NCI-H524 treated with DMSO at 0.1 percent for 48 hours (cell line): Measurements from ENCODE around the gene CDC42EP2.

ENCODE experiments used
- DNase-seq: peaks from one replicate; lab custom pipeline; 2025; lab: John Stamatoyannopoulos, UW

Gene CDC42EP2

GRCh38 chr11:65298131-65298535 is 16.5 kb upstream of the CDC42EP2 start:
- DNase-seq, result no peak

DNA sequence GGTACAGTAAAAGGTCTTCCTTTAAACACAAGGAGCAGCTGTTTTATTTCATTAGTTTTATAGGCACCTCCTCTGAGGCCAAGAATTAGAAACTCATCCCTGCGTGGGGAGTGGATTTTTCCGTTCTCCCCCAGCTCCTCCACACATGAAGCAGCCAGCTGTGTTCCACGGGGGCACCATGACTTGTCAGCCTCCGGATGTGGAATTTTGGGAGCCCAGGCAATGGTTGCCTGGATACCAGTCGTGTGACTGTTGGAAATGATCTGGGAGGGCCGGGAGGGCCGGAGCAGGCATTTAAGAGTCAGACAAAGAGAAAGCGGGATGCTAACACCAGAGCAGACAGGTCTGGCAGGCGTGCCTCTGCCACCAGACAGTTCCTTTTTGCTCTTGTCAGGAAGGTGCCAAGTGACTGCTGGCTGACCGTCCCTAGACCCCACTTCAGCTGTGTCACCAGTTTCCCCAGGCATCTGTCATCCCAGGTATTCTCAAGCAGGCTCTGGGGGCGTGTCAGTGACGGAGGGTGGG is 15.9 kb upstream of the CDC42EP2 start:
- DNase-seq, result no peak

GRCh38 chr11:65300621-65301275 is 13.9 kb upstream of the CDC42EP2 start:
- no peak for DNase-seq

DNA sequence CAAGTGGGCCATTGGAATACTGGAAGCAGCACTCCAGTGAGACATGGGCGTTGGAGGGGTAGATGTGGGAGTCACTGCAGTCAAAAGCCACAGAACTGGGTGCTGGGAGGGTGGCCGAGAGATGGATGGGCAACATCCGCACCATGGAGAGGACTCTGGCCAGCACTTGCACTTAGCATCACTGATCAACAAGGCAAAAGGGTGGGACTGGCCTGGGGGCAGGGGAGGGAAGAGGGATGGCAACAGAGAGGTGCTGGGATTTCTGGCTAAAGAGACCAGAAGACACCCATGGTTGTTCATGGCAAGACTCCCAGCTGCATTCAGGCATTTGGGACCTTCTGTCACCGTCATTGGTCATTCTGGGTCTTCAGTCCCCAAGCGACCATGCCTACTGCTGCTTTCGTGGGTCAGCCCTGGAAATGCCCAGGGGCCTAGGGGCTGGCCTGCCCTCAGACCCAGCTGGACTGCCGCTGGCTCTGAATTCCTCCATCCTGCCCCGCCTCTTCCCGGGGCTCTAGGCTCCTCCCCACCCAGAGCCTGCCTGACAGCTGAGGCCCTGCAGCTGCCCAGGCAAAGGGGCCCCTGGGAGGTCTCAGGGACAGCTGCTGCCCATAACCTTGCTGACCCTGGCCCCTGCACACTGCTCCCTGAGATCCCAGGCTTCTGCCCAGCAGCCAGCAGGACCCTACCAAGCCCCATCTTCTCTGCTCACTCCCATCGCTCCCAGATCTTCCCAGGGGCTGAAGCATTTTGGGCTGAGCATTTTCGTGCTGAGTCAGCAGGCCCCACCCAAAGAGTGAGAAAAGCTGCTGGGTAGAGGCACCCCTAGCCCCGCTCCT is 13.0 kb upstream of the CDC42EP2 start:
- DNase-seq, result no peak

GRCh38 chr11:65303555-65303954 is 11.1 kb upstream of the CDC42EP2 start:
- DNase-seq, result no peak

DNA sequence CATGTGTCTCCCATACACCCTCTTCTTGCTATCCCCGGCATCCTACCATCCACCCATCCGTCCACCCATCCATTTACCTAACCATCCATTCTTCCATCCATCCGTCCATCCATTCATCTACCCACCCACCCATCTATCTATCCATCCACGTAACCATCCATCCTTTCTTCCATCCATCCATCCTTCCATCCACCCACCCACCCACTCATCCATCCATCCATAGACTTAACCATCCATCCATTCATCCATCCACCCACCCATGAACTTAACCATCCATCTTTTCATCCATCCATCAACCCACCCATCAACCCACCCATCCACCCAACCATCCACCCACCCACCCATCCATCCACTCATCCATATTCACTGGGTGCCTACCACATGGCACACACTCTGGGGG is 10.6 kb upstream of the CDC42EP2 start:
- no peak for DNase-seq

DNA sequence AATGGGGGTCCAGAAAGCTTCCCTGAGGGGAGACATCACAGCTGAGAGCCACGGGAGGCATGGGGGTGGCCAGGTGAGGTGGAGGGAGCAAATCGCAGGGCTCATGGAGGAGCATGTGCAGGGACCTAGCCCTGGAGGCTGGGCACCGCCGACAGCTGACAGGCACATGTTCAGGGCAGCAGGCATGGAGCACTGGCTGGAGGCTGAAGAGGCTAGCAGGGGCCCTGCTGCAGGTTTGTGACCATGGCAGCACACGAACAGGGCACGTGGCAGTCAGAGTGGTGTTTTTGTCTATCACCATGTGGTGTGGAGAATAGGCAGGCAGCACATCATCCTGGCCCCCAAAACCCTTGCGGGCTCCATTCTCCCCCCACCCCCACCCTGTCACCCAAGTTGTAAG is 10.1 kb upstream of the CDC42EP2 start:
- no peak for DNase-seq

DNA sequence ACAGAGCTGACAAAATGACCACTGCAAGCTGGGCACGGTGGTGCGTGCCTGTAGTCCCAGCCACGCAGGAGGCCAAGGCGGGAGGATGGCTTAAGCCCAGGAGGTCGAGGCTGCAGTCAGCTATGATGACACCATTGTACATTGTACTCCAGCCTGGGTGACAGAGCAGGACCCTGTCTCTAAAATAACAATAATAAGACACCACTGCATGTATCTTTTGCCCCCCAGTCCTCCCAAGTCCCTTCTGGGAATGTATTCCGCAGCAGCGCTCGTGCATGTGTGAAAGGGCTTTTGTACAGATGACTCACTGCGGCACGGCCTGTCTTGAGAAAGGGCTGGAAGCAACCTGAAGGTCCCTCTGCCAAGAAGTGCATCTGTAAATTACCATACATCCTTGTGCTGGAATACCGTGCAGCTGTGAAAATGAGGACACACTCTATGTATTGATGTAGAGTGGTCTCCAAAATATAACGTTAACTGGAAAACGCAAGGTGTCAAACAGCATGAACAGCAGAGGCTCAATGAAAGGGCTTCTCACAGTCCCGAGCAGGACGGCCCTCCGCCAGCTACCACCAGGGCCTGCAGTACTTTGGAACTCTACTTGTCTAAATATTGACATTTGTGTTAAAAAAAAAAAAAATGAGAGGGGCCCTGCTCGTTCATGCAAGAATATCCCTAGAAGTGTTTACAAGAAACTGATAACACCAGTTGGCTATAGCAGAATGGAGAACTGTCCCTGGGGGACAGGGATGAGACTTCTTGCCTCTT is 9.0 kb upstream of the CDC42EP2 start:
- no peak for DNase-seq

GRCh38 chr11:65307298-65308229 is 7.1 kb upstream of the CDC42EP2 start:
- DNase-seq, result no peak

DNA sequence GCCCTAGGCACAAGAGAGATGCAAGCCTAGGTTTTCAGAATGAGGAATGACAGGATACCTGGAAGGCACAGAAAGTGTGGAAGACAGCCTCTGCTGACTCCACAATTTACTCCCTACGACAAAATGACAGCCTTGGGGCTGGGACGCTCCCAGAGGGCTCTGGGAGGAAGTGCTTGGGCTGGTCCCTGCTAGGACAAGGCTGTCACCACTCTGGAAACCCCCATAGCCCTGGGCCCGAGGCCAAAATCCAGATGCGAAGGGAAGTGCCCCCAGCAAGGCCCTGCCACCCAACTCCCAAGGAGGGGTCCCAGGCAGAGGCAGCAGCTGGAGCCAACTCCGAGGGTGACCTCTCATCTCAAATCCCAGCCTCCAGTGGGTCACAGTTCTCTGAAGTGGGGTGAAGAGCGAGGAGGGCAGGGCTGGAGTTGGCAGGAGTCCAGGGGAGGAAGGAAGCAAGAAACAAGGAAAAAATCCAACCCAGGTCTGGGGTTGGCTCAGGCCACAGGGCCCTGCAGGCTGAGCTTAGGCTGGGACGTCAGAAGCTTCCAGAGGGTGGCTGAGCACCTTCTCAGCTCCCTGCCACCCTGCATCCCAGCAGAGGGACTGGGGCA is 6.3 kb upstream of the CDC42EP2 start:
- DNase-seq, result no peak

DNA sequence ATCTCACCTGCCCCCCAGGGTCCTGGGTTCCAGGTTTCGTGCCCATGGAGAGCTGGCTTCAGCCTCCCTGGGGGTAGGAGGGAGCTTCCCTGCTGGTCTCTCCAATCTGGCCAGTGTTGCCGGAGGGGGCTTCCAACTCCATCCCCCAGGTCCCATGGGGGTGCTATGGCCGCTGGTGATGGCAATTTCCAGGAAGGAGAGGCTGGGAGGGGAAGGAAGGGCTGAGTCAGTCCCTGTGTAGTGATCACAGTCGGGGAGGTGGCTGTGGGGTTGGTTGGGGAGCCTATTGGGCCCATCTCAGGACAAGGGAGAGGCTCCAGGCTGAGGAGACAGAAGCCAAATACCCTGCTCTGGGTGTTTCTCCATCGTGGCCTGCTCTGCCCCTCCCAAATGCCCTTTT is 5.7 kb upstream of the CDC42EP2 start:
- no peak for DNase-seq

- no peak for DNase-seq
Observed at GRCh38 chr11:65310215-65310614, 4.5 kb upstream of the CDC42EP2 start.

- DNase-seq, result peak; percentile 16
Observed at GRCh38 chr11:65310736-65311135, 3.9 kb upstream of the CDC42EP2 start.

GRCh38 chr11:65311170-65311678 is 3.4 kb upstream of the CDC42EP2 start:
- DNase-seq, result no peak

- peak; percentile 39 for DNase-seq
Observed at GRCh38 chr11:65315204-65315865, 669 bp downstream of the CDC42EP2 start.

DNA sequence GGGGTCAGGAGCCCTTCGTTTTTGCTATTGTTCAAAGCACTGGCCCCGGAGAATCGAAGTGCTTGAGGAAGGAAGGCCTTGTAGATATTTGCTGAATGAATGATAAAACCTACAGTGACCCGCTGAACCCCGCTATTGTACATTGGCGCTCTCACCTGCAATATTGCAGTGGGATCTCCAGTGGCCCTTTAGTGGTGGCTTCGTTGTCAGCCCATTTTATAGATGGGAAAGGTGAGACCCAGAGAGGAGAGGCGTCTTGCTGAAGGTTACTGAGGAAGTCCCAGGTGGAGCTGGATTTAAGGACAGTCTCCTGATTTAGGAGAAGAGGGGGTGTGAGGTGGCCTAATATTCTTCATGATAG is 1.2 kb downstream of the CDC42EP2 start:
- DNase-seq, result no peak

DNA sequence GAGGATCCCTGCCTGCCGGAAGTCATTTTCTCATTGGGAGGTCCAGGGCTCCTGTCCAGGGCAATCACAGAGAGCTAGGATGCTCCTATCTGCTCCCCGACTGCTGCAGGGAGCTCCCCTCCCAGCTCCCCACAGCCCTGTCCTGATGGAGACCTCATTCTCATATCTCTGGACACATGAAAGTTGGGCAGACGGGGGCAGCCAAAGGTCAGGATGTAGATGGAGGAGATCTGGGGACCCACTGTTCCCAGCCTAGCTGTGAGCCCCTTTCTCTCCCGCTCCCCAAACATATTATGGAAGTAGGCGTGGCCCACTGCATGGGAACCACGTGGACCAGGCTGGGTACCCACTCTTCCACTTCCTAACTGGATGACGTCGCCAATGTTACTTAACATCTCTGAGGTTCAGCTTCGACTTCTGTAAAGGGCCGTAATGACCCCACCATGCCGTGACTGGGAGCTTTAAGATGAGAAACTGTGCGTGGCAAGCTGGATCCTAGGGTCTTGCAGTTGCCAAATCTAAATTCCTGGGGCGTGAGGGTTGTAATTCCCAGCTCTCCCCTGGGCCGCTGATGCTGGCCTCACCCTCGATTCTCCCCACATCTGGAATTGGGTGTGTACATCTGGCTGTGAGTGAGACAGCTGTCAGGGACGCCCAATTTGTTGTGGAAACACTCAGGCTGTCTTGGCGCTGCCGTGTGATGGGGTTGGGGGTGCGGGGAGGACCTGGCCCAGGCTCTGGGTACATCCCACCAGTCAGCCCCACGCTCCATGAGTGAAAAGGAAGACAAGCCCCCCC is 1.8 kb downstream of the CDC42EP2 start:
- DNase-seq, result no peak

DNA sequence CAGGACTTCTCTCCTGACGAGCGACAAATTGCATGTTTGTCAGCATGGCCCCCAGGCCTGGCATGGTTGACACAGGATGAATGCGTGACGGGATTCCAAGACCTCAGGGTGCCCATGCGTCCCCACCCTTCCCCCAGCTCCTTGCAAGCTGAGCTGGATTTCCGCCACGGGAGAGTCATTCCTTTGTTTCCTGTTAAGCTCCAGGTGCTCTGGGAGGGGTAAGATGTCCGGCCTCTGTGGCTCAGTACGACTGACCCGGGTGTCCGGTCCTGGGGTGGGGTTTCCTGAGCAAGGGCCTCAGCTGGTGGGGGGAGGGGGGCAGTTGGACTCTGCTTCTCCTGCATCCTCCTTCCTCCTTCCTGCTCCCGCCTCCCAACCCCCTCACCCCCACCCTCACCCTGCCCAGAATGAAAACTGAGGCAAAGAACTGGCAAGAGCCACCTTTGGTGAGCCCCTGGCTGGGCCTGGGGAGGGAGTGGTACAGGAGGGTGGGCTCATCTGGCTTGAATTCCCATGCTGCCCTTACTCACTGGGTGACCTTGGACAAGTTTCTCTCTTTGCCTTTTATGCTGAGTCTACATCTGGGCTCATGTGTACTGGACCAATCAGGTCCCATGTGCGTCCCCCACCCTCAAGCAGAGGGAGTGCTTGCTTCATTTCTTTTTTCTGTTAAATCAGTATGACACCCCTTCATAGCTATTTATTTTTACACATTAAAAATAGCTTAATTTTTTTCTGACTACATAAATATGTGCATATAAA is 2.5 kb downstream of the CDC42EP2 start:
- no peak for DNase-seq
